KBM-7 (cell line): ENCODE results near the gene SPEN.
"Not testable (repeated sequence)": the region's sequence is repeated elsewhere in the genome, so short reads cannot be mapped to it uniquely, and the experiment has no call there.

Source experiments
- DNase-seq: peaks from one replicate; pipeline ENCODE4 v3.0.0-alpha.2; 2015
- in situ Hi-C: fragments of 300-500 bp; cut with MboI; formaldehyde crosslinking; loops from 2 replicates; pipeline ENCODE4 v1.14.3; 2020; ENCODE audit warnings: low sequenced_read_pairs, low pct_unique_long_range_greater_than_20kb, mixed read lengths

SPEN gene

DNA sequence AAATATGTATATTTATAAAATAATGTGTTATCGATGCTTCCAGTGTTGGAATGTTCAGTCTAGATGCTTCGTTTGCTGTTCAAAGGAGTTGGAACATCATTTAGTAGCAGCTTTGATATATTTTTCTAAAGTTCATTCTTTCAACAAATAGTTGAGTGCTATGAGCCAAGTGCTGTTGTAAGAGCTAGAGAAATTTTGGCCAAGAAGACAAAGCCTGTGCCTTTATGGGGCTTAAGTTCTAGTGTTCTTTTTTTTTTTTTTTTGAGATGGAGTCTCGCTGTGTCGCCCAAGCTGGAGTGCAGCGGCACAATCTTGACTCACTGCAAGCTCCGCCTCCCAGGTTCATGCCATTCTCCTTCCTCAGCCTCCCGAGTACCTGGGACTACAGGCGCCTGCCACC is 78.9 kb downstream of the SPEN start:
- DNase-seq, in situ Hi-C loops: not testable (repeated sequence)

DNA sequence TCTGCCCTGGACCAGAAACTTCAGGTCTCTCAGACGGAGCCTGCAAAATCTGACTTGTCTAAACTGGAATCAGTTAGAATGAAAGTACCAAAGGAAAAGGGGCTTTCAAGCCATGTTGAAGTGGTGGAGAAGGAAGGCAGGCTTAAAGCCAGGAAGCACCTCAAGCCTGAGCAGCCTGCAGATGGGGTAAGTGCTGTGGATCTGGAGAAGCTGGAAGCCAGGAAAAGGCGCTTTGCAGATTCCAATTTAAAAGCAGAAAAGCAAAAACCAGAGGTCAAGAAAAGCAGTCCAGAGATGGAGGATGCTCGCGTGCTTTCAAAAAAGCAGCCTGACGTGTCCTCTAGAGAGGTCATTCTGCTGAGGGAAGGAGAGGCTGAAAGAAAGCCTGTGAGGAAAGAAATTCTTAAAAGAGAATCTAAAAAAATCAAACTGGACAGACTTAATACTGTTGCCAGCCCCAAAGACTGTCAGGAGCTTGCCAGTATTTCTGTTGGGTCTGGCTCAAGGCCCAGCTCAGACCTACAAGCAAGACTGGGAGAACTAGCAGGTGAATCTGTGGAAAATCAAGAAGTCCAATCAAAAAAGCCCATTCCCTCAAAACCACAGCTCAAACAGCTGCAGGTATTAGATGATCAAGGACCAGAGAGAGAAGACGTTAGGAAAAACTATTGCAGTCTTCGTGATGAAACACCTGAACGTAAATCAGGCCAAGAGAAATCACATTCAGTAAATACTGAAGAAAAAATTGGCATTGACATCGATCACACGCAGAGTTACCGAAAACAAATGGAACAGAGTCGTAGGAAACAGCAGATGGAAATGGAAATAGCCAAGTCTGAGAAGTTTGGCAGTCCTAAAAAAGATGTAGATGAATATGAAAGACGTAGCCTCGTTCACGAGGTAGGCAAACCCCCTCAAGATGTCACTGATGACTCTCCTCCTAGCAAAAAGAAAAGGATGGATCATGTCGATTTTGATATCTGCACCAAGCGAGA is 81.8 kb downstream of the SPEN start:
- in situ Hi-C loops: no loop called here

DNA sequence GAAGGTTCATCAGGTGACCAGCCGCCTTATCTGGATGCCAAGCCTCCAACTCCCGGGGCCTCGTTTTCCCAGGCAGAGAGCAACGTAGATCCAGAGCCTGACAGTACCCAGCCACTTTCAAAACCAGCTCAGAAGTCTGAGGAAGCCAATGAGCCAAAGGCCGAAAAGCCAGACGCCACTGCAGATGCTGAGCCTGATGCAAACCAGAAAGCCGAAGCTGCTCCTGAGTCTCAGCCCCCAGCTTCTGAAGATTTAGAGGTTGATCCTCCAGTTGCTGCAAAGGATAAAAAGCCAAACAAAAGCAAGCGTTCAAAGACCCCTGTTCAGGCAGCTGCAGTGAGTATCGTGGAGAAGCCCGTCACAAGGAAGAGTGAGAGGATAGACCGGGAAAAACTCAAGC is 83.9 kb downstream of the SPEN start:
- in situ Hi-C loops: no loop called here
- no peak for DNase-seq

More for the DNA sequence above, 81.8 kb downstream of the SPEN start:
- DNase-seq: no peak

DNA sequence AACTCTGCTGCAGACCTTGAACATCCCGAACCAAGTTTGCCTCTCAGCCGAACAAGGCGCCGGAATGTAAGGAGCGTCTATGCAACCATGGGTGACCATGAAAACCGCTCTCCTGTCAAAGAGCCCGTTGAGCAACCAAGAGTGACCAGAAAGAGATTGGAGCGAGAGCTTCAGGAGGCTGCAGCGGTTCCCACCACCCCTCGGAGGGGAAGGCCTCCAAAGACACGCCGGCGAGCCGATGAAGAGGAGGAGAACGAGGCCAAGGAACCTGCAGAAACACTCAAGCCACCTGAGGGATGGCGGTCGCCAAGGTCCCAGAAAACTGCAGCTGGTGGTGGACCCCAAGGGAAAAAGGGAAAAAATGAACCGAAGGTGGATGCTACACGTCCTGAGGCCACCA is 84.4 kb downstream of the SPEN start:
- no peak for DNase-seq
- in situ Hi-C loops: no loop called here

DNA sequence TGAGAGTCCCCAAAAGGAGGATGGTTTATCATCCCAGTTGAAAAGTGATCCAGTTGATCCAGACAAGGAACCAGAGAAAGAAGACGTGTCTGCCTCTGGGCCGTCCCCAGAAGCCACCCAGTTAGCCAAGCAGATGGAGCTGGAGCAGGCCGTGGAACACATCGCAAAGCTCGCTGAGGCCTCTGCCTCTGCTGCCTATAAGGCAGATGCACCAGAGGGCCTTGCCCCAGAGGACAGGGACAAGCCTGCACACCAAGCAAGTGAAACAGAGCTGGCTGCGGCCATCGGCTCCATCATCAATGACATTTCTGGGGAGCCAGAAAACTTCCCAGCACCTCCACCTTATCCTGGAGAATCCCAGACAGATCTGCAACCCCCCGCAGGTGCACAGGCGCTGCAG is 85.1 kb downstream of the SPEN start:
- in situ Hi-C loops: no loop called here
- DNase-seq: no peak

DNA sequence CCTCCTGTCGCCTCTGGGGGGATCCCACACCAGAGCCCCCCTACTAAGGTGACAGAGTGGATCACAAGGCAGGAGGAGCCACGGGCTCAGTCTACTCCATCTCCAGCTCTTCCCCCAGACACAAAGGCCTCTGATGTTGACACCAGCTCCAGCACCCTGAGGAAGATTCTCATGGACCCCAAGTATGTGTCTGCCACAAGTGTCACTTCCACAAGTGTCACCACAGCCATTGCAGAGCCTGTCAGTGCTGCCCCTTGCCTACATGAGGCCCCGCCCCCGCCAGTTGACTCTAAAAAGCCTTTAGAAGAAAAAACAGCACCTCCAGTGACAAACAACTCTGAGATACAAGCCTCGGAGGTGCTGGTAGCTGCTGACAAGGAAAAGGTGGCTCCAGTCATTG is 86.2 kb downstream of the SPEN start:
- no peak for DNase-seq
- in situ Hi-C loops: no loop called here

DNA sequence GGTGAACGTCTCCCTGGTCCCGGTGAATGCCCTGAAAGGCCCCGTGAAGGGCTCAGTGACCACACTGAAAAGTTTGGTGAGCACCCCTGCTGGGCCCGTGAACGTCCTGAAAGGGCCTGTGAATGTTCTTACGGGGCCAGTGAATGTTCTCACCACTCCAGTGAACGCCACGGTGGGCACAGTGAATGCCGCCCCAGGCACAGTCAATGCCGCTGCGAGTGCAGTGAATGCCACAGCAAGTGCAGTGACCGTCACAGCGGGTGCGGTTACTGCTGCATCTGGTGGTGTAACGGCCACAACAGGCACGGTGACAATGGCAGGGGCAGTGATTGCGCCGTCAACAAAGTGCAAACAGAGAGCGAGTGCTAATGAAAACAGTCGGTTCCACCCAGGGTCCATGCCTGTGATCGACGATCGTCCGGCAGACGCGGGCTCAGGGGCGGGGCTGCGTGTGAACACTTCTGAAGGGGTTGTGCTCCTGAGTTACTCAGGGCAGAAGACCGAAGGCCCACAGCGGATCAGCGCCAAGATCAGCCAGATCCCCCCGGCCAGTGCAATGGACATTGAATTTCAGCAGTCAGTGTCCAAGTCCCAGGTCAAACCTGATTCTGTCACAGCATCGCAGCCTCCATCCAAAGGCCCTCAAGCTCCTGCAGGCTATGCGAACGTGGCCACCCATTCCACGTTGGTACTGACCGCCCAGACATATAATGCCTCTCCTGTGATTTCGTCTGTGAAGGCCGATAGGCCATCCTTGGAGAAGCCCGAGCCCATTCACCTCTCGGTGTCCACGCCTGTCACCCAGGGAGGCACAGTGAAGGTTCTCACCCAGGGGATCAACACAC is 86.9 kb downstream of the SPEN start:
- DNase-seq: no peak
- in situ Hi-C loops: no loop called here

DNA sequence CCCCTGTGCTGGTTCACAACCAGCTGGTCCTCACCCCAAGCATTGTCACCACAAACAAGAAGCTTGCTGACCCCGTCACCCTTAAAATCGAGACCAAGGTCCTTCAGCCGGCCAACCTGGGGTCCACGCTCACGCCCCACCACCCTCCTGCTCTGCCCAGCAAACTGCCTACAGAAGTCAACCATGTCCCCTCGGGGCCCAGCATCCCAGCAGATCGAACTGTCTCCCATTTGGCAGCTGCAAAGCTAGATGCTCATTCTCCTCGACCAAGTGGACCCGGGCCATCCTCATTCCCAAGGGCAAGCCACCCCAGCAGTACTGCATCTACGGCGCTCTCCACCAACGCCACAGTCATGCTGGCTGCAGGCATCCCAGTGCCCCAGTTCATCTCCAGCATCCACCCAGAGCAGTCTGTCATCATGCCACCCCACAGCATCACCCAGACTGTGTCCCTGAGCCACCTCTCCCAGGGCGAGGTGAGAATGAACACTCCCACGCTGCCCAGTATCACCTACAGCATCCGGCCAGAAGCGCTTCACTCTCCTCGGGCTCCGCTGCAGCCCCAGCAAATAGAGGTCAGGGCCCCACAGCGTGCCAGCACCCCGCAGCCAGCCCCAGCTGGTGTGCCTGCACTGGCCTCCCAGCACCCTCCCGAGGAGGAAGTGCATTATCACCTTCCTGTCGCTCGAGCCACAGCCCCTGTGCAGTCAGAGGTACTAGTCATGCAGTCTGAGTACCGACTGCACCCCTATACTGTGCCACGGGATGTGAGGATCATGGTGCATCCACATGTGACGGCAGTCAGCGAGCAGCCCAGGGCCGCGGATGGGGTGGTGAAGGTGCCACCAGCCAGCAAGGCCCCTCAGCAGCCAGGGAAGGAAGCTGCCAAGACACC is 87.8 kb downstream of the SPEN start:
- DNase-seq: no peak
- in situ Hi-C loops: no loop called here

DNA sequence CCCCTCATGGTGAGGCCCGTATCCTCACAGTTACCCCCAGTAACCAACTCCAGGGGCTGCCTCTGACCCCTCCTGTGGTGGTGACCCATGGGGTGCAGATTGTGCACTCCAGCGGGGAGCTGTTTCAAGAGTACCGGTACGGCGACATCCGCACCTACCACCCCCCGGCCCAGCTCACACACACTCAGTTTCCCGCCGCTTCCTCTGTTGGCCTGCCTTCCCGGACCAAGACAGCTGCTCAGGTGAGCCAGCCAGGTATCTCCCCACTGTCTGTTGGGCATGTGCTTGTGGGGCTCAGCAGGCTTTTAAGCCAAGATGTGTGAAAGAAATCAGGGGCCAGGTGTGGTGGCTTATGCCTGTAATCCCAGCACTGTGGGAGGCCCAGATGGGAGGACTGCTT is 88.5 kb downstream of the SPEN start:
- no peak for DNase-seq
- in situ Hi-C loops: no loop called here

DNA sequence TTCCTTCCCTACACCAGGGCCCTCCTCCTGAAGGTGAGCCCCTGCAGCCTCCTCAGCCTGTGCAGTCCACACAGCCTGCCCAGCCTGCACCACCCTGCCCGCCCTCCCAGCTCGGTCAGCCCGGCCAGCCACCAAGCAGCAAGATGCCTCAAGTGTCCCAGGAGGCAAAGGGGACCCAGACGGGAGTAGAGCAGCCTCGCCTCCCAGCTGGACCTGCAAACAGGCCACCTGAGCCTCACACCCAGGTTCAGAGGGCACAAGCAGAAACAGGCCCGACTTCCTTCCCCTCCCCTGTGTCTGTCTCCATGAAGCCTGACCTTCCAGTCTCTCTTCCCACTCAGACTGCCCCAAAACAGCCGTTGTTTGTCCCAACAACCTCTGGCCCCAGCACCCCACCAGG is 89.6 kb downstream of the SPEN start:
- in situ Hi-C loops: no loop called here

DNA sequence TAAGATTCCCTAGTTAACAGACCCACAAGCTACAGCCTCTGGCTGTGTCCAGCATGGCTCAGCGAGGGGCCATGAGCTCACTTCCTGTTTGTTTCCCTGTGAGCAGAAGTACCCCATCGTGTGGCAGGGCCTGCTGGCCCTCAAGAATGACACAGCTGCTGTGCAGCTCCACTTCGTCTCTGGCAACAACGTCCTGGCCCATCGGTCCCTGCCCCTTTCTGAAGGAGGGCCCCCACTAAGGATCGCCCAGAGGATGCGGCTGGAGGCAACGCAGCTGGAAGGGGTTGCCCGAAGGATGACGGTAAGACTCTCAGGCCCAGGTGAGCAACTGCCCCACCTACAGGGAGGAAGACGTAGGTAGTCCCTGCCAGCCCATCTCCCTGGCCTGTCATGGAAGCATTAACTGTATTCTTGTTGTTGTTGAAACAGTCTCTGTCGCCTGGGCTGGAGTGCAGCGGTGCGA is 90.2 kb downstream of the SPEN start:
- DNase-seq: no peak
- in situ Hi-C loops: no loop called here

More for the DNA sequence above, 89.6 kb downstream of the SPEN start:
- DNase-seq: no peak

DNA sequence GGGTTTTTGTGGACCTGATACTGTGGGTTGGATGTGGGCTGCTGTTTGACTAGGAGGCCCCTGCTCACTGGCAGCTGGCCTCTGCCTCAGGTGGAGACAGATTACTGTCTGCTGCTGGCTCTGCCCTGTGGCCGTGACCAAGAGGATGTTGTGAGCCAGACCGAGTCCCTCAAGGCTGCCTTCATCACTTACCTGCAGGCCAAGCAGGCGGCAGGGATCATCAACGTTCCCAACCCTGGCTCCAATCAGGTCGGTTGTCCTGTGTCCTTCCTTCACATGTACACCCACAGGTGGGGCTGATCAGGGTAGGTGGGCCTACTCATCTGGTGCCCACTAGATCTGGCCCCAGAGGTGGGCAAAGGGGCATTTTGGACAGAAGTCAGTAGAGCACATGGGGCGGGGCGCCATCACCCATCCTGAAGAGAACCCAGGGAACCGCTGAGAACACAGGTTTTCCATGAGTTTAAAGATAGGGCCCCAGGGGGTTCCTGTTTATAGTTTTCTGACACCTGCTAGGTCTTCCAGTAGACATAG is 91.2 kb downstream of the SPEN start:
- DNase-seq: no peak
- in situ Hi-C loops: no loop called here

DNA sequence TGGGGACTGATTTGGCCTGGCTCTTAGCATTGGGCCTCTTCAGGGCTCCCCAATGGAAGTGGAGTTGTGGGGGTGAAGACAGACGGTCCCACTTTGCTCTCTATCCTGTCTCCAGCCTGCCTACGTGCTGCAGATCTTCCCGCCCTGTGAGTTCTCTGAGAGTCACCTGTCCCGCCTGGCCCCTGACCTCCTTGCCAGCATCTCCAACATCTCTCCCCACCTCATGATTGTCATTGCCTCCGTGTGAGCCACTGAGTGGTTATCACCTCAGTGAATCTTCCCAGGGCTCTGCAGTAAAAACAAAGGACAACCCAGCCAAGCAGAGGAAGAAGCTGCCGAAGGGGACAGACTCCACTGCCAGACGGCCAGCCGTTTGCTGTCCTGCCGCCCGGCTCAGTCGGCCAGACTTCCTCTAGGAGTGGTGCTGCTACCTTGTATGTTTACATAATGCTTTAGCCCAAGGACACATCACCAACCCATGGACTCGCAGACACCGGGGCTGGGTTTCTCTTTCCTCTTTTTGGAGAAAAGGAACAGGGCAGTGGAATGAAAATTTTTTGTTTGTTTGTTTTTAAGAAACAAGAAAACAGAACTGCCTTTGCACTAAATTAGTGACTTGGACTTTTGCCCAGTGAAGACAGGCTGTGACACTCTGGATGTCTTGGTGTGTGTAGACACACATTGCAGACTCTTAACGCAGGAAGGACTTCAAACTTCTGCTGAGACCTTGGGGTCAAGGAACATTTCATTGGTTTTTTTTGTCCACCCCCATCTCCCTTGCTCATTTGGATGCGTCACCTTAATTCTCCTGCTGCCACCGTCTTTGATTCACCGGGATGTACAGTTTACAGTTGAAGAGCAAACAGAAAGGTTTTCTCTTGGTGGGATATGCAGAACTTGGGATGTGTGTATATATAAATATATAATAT is 91.9 kb downstream of the SPEN start:
- in situ Hi-C loops: no loop called here
- DNase-seq: no peak

DNA sequence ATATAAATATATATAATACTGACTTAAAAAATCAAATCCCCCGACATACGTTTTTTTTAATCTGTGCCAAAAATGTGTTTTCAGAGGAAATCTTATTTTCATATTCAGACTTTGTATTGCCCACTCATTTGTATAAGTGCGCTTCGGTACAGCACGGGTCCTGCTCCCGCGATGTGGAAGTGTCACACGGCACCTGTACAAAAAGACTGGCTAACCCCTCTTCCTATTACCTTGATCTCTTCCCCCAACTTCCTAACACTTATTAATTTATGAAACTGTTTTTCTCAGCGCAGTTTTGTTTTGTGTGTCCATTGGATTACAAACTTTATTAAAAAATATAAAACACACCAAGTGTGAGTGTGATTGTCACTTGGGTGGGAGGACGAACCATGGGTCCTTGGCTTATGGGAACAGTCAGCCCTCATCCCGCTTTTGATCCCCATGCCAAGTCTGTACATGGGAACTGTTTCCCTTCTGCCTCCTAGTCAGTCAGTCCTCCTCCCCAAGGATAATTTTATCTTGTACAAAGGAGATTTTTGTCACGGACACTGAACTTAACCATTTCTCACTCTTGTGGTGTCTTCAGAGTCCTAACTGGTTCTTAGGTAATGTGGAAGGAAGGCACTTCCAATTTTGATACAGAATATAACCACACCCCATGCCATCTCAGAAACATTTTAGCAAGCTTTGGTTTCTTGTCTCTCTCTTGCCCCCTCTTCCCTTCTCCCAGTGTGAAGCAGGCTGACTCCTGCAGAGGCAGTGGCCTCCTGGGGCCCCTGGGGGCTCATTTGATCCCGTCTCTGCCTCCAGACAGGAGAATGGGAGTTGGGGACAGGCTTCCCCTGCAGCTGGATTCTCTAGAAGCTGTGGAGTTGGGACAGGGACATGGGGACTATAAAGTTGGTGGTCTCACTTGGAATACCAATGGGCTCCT is 92.9 kb downstream of the SPEN start:
- no peak for DNase-seq
- in situ Hi-C loops: no loop called here

DNA sequence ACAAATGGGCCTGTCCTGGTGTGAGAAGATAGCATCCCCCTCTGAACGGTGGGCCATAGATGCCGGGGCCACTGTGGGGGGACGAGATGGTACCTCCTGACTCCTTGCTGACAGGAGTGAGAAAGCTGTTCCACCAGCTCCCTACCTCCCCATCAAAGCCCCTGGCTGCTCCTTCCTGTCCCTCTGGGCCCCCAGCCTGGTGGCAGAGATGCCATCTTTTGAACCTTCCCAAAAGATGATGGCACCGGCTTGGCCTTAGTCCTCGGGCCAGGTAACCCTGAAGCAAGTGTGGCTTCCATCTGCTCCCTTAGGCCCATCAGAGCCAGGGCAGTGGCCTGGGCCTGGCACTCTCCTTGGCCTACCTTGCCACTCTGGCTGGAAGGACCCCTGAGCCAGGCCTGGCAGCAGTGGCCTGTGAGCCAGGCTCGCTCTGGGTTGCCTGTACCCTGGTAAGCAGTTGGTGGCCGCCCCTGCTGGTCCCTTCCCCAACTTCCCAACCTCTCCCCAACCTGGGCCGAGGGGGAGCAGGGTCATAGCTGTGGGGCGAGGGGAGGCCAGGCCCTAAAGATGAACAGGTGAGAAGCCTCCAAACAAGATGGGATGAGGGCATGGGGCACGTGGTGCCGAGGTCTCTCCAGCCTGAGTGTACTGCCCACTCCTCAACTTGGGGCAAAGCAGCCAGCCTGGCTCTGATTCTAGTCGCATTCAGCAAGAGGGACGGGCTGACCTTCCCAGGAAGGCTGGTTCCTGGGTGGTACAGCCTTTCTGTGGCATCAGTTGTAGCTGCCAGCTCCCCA is 93.7 kb downstream of the SPEN start:
- in situ Hi-C loops: no loop called here
- no peak for DNase-seq
